HG03108 (cell line): ENCODE data around the gene ATP1B3.
"Not testable (repeated sequence)": the region's sequence is repeated elsewhere in the genome, so short reads cannot be mapped to it uniquely, and the experiment has no call there.

Source experiments
- ATAC-seq: cut with Tn5 transposase; IDR thresholded peaks from one replicate; pipeline ENCODE4 v1.9.1; 2021; ENCODE audit warnings: moderate library complexity; ENCODE audit not compliant: unreplicated experiment

Gene ATP1B3

GRCh38 chr3:141860086-141860669 lies 16.3 kb upstream of the ATP1B3 start:
- ATAC-seq: no peak

- ATAC-seq: no peak
Observed at GRCh38 chr3:141860766-141861513, 15.5 kb upstream of the ATP1B3 start.

DNA sequence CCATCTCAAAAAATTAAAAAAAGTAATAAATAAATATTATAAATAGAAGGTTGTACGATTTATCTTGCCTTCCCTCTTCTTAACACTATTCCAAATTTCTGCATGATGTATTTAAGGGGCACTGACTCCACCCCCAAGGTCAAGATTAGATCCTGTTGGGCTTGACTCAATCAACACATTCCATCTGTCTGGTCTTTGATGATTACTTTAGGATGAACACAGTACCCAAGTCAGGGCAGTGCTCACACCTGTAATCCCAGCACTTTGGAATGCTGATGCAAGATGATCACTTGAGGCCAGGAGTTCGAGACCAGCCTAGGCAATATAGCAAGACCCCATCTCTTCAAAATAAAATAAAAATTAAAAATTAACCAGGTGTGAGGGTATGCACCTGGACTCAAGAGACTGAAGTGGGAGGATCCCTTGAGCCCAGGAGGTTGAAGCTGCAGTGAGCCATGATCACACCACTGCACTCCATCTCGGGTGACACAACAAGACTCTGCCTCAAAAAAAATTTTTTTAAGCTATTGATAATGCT lies 14.1 kb upstream of the ATP1B3 start:
- ATAC-seq: no peak

DNA sequence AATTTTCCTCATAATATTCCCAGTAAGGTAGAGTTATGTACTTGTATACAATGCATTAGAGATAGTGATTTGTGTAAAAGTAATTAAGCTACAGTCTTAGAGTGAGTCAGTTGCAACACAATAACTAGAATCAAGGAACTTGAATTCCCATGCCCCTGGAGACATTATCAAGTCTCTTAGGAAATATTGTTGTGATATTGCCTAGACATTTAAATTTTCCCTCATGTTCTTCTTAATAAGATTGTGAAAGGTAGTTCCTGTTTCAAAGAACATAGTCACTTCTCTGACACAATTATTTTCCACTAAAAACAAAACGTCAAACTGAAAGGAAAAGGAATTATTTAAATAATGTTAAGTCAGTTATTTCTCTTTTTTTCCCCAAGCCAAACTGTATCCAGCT lies 13.0 kb upstream of the ATP1B3 start:
- ATAC-seq: no peak

DNA sequence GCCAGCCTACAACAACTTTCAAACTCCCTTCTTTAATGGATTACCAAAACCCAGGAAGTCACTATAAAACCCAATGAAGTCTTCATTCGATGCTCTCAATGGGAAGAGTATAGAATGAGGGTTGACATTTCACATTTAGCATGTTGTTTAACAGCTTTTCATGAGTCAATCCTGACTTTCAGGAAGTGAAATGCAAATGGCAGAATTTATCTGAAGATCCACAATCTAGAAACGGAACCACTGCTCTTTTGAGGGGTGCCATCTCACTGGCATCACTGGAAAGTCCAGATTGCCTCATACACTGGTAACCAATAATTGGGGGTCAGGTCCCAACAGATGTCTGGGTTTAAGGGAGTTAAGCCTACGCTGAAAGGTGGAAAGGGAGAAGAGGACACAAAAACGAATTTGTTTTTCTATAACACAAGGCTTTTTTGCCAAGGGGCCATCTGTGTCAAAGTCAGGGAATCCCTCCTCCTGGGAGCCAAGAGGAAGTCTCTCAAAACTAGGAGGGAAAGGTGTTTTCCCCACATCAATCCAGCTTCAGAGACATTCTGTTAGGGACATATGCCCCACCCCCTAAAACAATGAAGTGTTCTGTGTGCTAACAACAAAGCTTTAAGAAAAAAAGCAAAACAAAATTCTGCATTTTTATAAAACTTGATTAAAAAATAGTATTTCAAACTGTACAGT lies 12.0 kb upstream of the ATP1B3 start:
- no peak for ATAC-seq

GRCh38 chr3:141865101-141865500 lies 11.3 kb upstream of the ATP1B3 start:
- no peak for ATAC-seq

DNA sequence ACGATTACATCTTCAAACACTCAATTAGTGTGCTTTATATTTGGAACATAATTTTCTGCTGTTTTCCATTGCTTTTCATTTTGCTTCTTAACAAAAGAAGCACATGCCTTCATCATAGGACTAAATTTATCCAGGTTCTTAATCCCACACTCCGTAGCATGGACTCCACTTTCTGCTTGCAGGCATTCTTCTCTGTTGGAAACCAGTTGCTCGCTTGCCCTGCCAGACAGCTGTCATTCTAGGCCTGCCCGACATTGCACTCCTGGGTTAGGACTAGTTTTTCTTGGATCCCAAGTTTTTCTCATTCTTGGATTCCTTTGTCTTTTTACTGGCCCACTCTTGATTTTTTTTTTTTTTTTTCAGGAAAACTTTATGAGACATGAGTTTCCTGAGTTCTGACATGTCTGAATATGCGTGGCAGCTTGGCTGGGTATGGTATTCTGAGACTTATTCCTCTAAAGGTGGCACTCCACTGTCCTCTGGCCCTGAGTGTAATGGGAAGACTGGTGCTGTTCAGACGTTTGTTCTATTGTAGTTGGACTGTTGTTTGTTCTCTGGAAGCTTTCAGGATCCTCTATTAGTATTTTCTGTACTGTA lies 6.3 kb upstream of the ATP1B3 start:
- ATAC-seq: no peak

GRCh38 chr3:141875374-141875892 lies 1.0 kb upstream of the ATP1B3 start:
- peak; percentile 52 for ATAC-seq

DNA sequence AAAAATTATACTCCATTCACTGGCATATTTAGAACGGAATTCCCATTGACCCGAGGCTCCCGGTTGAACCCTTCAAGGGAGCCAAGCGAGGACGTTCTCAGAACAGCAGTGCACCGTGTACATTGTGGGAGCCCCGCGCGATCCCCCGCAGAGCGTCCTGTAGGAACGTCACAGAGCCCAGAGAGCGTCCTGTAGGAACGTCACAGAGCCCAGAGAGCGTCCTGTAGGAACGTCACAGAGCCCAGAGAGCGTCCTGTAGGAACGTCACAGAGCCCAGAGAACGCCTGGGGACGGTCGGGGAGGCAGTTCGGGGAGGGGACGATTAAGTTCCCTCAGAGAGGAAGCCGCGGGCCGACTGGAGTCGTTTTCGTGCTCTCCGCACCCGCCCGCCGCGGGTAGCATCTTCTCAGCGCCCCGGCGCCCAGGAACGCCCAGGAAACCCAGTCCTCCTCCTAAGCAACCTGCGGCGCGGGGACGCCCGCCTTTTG lies 506 bp upstream of the ATP1B3 start:
- peak; percentile 28 for ATAC-seq

DNA sequence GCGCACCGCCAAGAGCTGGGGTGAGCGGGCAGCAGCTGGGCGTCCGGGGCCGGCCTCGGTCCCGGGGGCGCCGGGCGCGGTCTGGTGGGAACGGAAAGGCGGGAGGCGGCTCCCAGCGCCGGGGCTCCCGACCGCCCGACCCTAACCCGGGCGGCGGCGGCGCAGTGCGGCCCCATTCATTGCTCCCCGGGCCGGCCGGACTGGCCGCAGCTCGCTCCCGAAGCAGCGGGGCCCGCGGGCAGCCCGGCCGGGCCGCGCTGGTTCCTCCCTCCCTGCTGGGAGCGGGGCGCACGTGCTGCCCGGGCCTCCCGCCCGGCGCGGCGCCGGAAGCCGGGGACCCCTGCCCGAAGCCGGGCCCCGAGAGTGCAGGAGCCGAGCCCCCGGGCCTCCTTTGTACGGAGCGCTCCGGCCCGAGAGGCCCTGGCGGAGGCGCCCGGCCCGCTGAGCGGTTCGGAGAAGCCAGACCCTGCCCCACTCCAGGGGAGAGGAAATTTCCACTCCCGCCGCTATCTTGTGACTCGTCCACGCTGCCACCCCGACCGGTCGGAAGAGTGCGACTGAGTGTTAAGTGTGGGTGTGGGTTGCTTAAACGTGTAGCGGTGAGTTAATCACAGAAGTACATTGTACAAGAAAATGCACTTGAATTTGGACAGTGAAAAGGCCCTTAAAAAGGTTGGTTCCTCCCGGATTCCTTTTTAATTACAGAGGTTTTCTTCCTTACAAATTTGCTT lies 613 bp downstream of the ATP1B3 start:
- peak; percentile 8 for ATAC-seq

GRCh38 chr3:141877911-141878310 lies 1.5 kb downstream of the ATP1B3 start:
- ATAC-seq: no peak

- ATAC-seq: no peak
Observed at GRCh38 chr3:141878326-141878725, 1.9 kb downstream of the ATP1B3 start.

DNA sequence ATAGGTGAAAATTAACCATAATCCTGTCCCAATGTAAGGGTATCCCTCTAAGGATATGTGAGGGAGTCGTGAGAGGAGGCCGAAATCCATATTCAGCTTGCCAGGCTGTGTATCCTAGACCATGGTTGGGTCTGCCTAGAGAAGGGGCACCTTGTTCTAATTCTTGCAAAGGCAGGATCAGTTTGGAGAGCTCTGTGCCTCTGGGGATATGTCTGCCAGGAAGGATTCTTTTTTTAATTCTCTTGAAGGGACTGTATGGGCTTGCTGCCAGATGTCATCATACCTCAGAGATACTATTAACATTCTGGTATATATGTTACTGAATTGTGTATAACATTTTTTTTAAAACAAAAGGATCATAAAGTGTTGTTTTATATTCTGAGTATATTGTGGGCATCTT lies 2.4 kb downstream of the ATP1B3 start:
- no peak for ATAC-seq

DNA sequence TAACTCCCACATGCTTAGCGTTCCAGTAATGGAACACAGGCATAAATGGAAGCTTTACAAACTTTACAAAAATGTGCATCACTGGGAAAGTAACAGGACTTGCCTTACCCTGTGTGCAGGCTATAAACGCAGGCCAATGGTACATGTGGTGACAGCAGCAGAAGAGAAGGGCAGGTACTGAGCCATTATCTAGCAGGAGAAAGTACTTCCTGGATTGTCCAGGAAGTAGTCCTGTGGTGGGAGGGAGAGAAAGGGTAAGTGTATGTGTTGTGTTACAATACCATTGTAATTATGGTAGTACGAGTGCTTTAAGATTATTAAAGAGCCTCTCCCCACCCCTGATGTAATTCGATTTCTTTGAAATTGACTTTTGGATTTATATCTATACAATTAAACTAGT lies 5.3 kb downstream of the ATP1B3 start:
- no peak for ATAC-seq

- no peak for ATAC-seq
Observed at GRCh38 chr3:141887051-141887450, 10.6 kb downstream of the ATP1B3 start.

DNA sequence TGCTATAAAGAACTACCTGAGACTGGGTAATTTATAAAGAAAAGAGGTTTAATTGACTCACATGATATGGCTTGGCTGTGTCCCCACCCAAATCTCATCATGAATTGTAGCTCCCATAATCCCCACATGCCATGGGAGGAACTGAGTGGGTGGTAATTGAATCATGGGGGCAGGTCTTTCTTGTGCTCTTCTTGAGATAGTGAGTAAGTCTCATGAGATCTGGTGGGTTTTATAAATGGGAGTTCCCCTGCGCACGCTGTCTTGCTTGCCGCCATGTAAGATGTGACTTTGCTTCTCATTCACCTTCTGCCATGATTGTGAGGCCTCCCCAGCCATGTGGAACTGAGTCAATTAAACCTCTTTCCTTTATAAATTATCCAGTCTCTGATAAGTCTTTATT lies 12.1 kb downstream of the ATP1B3 start:
- not testable (repeated sequence) for ATAC-seq

DNA sequence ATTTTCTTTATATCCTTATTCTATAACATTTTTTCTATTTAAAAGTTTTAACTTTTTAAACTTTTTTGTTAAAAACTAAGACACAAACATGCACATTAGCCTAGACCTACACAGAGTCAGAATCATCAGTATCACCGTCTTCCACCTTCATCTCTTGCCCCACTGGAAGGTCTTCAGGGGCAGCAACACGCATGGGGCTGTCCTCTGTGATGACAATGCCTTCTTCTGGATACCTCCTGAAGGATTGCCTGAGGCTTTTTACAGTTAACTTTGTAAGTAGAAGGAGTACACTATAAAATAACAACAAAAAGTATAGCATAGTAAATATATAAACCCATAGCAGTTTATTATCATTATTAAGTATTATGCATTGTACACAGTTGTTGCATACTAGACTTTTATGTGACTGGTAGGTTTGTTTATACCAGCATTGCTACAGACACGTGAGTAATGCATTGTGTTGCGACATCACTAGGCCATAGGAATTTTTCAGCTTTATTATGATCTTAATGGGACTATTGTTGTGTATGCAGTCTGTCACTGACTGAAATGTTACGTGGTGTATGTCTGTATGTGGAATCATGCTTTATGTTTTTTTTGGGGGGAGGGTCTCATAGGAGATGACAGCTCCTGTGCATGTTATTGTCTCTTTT lies 18.2 kb downstream of the ATP1B3 start:
- ATAC-seq: no peak

GRCh38 chr3:141895731-141896130 lies 19.3 kb downstream of the ATP1B3 start:
- no peak for ATAC-seq

- ATAC-seq: no peak
Observed at GRCh38 chr3:141898908-141899307, 22.5 kb downstream of the ATP1B3 start.

- no peak for ATAC-seq
Observed at GRCh38 chr3:141900343-141900742, 23.9 kb downstream of the ATP1B3 start.
